Measurements from ENCODE around the gene FGF12.

DNA sequence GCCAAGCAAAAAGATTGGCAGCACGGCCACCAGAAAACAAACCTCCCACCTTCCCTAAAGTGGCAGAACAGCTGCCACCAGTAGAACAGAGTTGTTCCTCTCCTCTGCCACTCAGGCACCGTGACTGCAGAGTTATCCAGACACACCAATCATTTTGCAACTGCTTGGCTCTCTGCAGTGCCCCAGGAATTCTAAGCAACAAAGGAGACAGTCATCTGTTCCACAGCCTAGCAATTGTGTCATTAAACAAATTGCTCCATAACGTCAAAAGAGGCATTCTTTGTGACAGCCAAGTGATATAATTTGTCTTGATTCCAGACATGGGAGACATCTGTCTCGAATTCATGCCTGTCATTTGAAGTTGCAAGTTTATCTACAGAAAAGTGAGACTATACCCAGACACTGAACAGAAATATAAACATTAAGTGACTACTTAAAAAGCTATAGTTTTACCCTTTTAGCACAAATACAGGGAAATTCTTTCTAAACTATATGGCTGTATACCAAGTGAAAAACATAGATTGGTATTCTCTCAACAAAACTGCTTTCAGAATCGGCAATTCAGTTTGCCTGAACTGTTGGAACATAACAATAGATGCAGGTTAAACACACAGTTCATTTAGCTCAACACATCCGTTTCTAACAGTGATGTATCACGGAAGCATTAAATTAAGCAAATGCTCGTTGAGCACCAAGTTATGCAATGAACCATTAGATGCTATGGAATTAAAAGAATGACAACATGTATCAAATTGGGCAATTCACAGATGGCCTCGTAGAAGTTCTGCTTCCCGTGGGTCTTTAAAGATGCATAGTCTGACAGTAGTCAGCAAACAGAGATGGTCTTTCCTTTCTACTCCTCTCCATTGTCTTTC, 281.3 kb downstream of the FGF12 start:
- TF ChIP-seq CTCF (IDR thresholded peaks at IDR 0.05) (no peak), ZFX (IDR thresholded peaks at IDR 0.05; ENCODE audit: borderline replicate concordance) (no peak)
